CD4-positive, alpha-beta T cell treated with Interferon alpha-2 for 1 hour (primary cell): ENCODE data around the gene PIP4K2B.
"Not testable (repeated sequence)": the region's sequence is repeated elsewhere in the genome, so short reads cannot be mapped to it uniquely, and the experiment has no call there.

Source experiments
- DNase-seq, 2 donors: peaks; one replicate each; pipeline ENCODE4 v3.0.0-alpha.2; 2020 to 2022

Gene PIP4K2B

DNA sequence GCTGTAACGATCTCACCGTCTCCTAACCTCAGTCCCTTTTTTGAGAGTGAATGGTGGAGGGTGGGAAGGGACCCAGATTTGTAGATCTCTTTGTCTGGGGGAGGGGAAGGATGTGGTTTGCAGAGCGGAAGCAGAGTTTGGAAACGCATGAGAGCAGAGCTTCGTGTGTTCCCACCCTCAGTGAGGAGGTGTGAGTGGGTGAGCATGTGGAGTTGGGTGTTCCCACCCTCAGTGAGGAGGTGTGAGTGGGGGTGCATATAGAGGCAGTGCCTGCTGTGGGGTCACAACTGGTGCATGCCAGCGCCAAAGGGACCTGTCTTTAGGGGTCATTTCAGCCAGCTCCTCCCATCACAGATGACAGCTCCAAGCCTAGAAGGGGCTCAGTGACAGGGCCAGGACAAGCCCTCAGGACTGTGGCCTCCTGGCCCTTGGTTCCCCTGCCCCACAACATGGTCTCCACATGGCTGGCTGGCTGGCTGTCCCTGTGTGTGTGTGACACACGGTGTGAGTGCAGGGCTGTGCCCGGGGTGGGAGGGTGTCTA lies 71.0 kb downstream of the PIP4K2B start:
- DNase-seq: peak; percentile 81 to 88

DNA sequence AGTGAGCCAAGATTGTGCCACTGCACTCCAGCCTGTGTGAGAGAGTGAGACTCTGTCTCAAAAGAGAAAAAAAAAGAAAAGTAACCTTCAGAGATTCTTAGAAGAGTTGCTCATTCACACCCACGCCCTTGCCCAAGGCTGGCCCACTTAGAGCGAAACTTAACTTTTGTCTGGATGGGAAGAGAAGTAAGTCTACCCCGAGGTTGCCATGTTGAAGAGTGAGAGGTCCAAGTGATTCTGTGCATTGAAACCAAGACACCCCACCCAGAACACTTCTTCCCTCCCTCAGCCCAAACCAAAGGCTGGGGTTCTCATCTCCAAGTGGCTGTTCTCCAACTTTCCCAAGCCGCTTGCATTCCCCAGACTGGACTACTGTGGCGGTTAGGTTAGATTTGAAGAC lies 71.6 kb downstream of the PIP4K2B start:
- peak; percentile 76 to 83 for DNase-seq

- not testable (repeated sequence) for DNase-seq
Observed at GRCh38 chr17:38726145-38726544, 73.2 kb downstream of the PIP4K2B start.

- DNase-seq: no peak
Observed at GRCh38 chr17:38725066-38725465, 74.3 kb downstream of the PIP4K2B start.

DNA sequence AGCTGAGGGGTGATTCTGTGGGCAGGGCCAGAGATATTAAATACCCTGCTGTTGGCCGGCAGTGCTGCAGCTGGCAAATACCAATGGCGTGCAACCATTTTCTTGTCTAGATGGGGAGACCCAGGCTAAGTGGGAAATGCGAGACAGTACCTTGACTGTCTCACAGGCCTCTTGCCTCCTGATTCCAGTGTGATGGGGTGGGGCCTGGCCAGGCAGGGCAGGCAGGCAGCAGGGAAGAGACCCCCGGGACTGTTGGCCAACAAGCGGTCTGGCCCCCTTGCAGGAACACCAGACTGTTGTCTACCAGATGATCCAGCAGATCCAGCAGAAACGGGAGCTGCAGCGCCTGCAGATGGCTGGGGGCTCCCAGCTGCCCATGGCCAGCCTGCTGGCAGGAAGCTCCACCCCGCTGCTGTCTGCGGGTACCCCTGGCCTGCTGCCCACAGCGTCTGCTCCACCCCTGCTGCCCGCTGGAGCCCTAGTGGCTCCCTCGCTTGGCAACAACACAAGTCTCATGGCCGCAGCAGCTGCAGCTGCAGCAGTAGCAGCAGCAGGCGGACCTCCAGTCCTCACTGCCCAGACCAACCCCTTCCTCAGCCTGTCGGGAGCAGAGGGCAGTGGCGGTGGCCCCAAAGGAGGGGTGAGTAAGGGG lies 74.9 kb downstream of the PIP4K2B start:
- no peak for DNase-seq

- DNase-seq: no peak
Observed at GRCh38 chr17:38721802-38722201, 77.6 kb downstream of the PIP4K2B start.

DNA sequence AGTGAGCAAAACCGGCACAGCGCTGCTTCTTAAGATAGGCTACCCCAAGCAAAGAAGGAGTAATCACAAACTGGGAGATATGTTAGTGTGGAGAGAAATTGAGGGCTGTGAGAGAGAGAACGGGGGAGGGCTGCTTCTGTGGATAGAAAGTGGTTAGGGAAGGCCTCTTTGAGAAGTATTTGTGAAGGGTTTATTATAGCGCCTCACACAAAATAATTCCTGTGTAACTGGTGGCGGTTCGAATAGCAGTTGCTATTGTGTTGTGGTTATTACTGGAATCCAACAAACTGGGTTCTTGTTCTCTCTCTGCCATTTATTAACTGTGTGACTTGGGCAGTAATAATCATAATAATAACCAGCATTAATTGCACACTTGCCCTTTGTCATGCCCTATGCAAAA lies 78.4 kb downstream of the PIP4K2B start:
- no peak for DNase-seq

DNA sequence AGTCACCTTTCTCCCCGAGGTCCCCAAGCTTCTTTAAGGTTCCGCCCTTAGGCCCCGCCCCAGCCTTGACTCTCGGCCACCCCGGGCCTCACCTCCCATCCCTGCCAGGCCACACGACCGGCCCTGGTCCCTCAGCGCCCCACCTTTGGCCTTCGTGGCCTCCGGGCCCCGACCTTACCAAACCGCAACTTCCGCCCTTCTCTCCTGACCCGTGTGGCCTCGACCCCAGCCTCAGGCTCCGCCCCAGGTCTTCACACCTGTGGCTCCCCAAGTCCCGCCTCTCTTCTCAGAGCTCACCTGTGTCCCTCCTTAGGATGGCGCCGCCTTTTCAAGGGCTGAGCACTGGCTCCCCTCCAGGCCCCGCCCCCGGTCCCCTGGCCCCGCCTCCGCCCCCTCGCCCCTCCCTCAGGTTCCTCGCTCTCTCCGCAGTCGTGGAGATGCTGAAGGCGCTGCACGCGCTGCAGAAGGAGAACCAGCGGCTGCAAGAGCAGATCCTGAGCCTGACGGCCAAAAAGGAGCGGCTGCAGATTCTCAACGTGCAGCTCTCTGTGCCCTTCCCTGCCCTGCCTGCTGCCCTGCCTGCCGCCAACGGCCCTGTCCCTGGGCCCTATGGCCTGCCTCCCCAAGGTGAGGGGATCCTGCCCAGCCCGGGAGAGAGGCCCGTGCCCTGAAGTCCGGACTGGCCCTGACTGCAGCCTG lies 79.3 kb downstream of the PIP4K2B start:
- DNase-seq: no peak

DNA sequence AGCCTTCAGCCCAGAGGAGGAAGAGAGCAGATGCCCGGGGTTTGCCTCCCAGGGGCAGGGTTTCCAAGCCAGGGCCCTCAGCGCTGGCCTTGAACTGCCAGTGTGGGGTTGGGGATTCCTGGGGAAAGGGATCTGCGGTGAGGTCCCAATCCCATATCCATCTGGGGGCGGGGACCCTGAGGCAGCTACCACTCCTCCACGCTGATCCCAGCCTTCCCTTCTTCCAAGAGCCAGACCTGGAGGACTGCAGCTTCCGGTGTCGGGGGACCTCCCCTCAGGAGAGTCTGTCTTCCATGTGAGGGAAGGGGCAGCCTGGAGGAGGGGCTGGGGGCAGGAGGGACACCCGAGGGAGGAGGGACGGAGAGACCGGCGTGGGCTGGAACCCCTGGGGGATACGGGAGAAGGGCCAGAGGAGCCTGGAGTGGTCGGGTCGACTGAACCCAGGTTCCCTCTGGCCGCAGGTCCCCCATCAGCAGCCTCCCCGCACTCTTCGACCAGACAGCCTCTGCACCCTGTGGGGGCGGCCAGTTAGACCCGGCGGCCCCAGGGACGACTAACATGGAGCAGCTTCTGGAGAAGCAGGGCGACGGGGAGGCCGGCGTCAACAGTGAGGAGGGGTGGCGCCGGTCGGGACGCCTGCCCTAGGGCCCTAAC lies 79.9 kb downstream of the PIP4K2B start:
- no peak for DNase-seq

DNA sequence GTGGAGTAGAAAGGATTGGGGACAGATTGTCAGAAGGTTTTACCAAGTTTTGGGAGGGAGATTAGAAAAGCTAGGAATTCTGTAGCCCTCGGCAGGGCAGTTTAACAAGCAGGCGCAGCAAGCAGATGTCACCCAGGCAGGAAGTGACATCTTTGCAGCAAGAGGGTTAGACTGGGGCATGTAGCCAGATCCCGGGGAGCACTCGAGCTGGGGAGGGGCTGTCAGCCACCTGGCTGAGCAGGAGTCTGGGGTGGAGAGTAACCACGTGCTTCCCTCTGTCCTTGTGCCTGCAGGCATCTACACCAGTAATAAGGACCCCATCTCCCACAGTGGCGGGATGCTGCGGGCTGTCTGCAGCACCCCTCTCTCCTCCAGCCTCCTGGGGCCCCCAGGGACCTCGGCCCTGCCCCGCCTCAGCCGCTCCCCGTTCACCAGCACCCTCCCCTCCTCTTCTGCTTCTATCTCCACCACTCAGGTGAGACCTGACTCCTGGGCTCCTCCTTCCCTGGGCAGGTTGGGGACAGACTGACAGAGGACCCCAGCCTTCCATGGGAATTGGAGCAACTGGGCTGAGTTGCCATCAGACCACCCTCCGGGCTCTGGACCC lies 82.1 kb downstream of the PIP4K2B start:
- no peak for DNase-seq

- DNase-seq: no peak
Observed at GRCh38 chr17:38716368-38717005, 82.9 kb downstream of the PIP4K2B start.
